Neuronal stem cell (in vitro differentiated cells): ENCODE results near the gene PRR16.
"Not testable (repeated sequence)": the region's sequence is repeated elsewhere in the genome, so short reads cannot be mapped to it uniquely, and the experiment has no call there.

Source experiments
- DNase-seq: peaks from one replicate; pipeline ENCODE4 v3.0.0-alpha.2; 2013; ENCODE audit warnings: low spot score
- H2AFZ ChIP-seq: one replicate; pipeline ENCODE4 v1.6.1; 2013; ENCODE audit warnings: mild to moderate bottlenecking, low read length, inconsistent platforms
- H2AK5ac ChIP-seq: 2 replicates; pipeline ENCODE4 v1.6.1; 2013; ENCODE audit warnings: low read depth, mild to moderate bottlenecking, inconsistent platforms, low read length, moderate library complexity, mixed read lengths
- H2BK120ac ChIP-seq: 2 replicates; pipeline ENCODE4 v1.6.1; 2013; ENCODE audit warnings: low read depth, mild to moderate bottlenecking, inconsistent platforms, low read length, moderate library complexity, mixed read lengths
- H2BK12ac ChIP-seq: one replicate; pipeline ENCODE4 v1.6.1; 2013; ENCODE audit warnings: low read length, inconsistent platforms
- H2BK15ac ChIP-seq: 2 replicates; pipeline ENCODE4 v1.6.1; 2013; ENCODE audit warnings: mild to moderate bottlenecking, low read length, inconsistent platforms, mixed read lengths
- H2BK5ac ChIP-seq: one replicate; pipeline ENCODE4 v1.6.1; 2013; ENCODE audit warnings: inconsistent platforms, mild to moderate bottlenecking, low read length, moderate library complexity
- H3K14ac ChIP-seq: one replicate; pipeline ENCODE4 v1.6.1; 2013; ENCODE audit warnings: low read length, inconsistent platforms
- H3K18ac ChIP-seq: 2 replicates; pipeline ENCODE4 v1.6.1; 2013; ENCODE audit warnings: low read length, inconsistent platforms
- H3K23ac ChIP-seq: 2 replicates; pipeline ENCODE4 v1.6.1; 2013; ENCODE audit warnings: low read depth, mild to moderate bottlenecking, mixed read lengths, low read length, inconsistent platforms; ENCODE audit not compliant: poor library complexity
- H3K27ac ChIP-seq: replicated peaks from 3 replicates; pipeline ENCODE4 v1.5.1; 2013; ENCODE audit warnings: low read length, inconsistent platforms
- H3K27me3 ChIP-seq, 3 experiments: 2 replicates each; pipeline ENCODE4 v1.6.1; 2013; ENCODE audit warnings: low read length in 3 of 3, mild to moderate bottlenecking in 2 of 3, inconsistent platforms in 1 of 3, low read depth in 1 of 3, mixed read lengths in 1 of 3, moderate library complexity in 1 of 3; ENCODE audit not compliant: control insufficient read depth in 3 of 3, insufficient read depth in 3 of 3
- H3K36me3 ChIP-seq, 2 donors: replicated peaks in 1 of 2; 2 replicates each; pipeline ENCODE4 v1.6.1; 2013; ENCODE audit warnings: low read length in 2 of 2; ENCODE audit not compliant: control insufficient read depth in 2 of 2, insufficient read depth in 2 of 2
- H3K4ac ChIP-seq: 2 replicates; pipeline ENCODE4 v1.6.1; 2013; ENCODE audit warnings: inconsistent platforms, mild to moderate bottlenecking, low read length, moderate library complexity
- H3K4me1 ChIP-seq, 2 donors: 1 replicate in 1 of 2; 2 replicates in 1 of 2; pipeline ENCODE4 v1.6.1; 2013; ENCODE audit warnings: low read length in 2 of 2, low read depth in 1 of 2; ENCODE audit not compliant: control insufficient read depth in 2 of 2, insufficient read depth in 1 of 2
- H3K4me2 ChIP-seq: one replicate; pipeline ENCODE4 v1.6.1; 2013; ENCODE audit warnings: mild to moderate bottlenecking, low read length, inconsistent platforms; ENCODE audit not compliant: insufficient read depth, poor library complexity, severe bottlenecking
- H3K4me3 ChIP-seq, 2 donors: 2 replicates each; pipeline ENCODE4 v1.5.1; 2013; ENCODE audit warnings: low read length in 2 of 2, mild to moderate bottlenecking in 2 of 2, inconsistent platforms in 1 of 2, moderate library complexity in 1 of 2
- H3K79me1 ChIP-seq: one replicate; pipeline ENCODE4 v1.6.1; 2013; ENCODE audit warnings: low read depth, mild to moderate bottlenecking, inconsistent platforms, low read length, moderate library complexity
- H3K9ac ChIP-seq: one replicate; pipeline ENCODE4 v1.6.1; 2013; ENCODE audit warnings: mild to moderate bottlenecking, low read depth, low read length, inconsistent platforms; ENCODE audit not compliant: poor library complexity
- H3K9me3 ChIP-seq, 2 donors: replicated peaks in 1 of 2; 2 replicates each; pipeline versions ENCODE3 to v1.6.1; 2013; ENCODE audit warnings: low read length in 2 of 2, mild to moderate bottlenecking in 2 of 2, inconsistent platforms in 1 of 2, low read depth in 1 of 2, mixed read lengths in 1 of 2, moderate library complexity in 1 of 2; ENCODE audit not compliant: control insufficient read depth in 2 of 2, insufficient read depth in 1 of 2
- H4K8ac ChIP-seq: one replicate; pipeline ENCODE4 v1.6.1; 2013; ENCODE audit warnings: low read depth, mild to moderate bottlenecking, inconsistent platforms, low read length, moderate library complexity
- H4K91ac ChIP-seq: one replicate; pipeline ENCODE4 v1.6.1; 2013; ENCODE audit warnings: low read length, low read depth, mild to moderate bottlenecking, inconsistent platforms; ENCODE audit not compliant: poor library complexity
- WGBS, 2 donors: extraction: QIAGEN DNeasy Blood & Tissue Kit; methylation state at CpG; one replicate each; pipeline ENCODE4 v1.1.7; 2013; ENCODE audit warnings: missing lambda C conversion rate in 2 of 2, mixed read lengths in 1 of 2; ENCODE audit not compliant: insufficient read length in 2 of 2, insufficient replicate concordance in 1 of 2; ENCODE audit errors: extremely low coverage in 2 of 2; 5-methylcytosine and 5-hydroxymethylcytosine counted together

Gene PRR16

DNA sequence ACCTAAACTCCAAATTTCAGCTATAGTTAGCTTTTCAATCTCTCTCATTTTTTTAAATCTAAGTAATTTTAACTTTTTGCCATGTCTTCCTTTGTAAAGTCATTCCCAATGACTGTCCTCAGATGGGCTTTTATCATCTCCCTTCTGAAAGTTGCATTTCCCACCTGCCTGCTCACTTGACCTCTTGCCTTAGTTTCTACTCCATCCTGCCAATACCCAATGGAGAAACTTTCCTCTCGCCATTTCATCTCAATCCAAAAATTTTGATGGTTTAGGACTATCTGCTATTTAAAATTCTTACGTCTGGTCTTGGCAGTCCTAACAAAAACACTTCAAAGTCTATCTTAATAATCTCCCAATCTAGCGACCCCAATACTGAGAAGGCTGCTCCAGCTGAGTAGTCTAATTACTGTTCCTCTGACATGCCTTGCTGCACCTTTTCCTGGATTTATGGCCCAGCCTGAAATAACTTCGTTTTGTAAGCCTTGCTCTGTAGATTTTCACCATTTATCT, 231.3 kb downstream of the PRR16 start:
- Histone ChIP-seq H3K23ac (no peak overlapping the region), H2BK15ac (no peak overlapping the region), H3K27ac (no peak overlapping the region), H3K9me3 (no peaks in the 10 kb centered on the region), H3K4me2 (no peak overlapping the region), H4K8ac (no peak overlapping the region), H3K18ac (no peak overlapping the region), H2BK5ac (no peak overlapping the region), H2BK120ac (no peak overlapping the region), H3K27me3 (no peaks in the 10 kb centered on the region), H3K36me3 (no peaks in the 10 kb centered on the region), H3K9ac (no peak overlapping the region), H3K79me1 (no peaks in the 10 kb centered on the region), H3K14ac (no peak overlapping the region), H3K4ac (no peak overlapping the region), H3K4me3 (no peak overlapping the region), H2AFZ (no peak overlapping the region), H2BK12ac (no peak overlapping the region), H4K91ac (no peak overlapping the region), H3K4me1 (no peaks in the 10 kb centered on the region), H2AK5ac (no peak overlapping the region)
- WGBS, 2 donors: no CpG with 5 or more reads among the region's 4 CpGs
- DNase-seq: no peak

DNA sequence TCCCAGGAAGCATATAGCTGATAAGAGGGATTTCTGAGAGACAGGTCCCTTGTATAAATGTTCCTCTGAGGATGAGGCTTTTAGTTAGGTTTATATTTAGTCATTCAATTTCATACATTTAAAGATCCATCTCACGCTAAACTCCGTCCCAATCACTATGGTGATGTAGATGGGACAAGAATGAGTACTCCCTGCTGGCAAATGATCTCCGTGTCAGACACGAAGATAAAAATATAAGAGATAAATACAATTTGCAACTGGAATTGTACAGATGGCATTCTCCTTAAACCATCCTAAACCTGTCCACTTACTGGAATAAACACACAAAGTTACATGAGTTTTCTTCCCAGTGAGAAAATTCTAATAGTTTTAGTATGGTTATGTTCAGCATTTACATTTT, 233.0 kb downstream of the PRR16 start:
- Histone ChIP-seq H2BK120ac (no peak overlapping the region), H3K9me3 (no peaks in the 10 kb centered on the region), H4K91ac (no peak overlapping the region), H3K9ac (no peak overlapping the region), H3K36me3 (no peaks in the 10 kb centered on the region), H3K79me1 (no peaks in the 10 kb centered on the region), H3K23ac (no peak overlapping the region), H2AFZ (no peak overlapping the region), H3K27me3 (peaks cover 0 to 2% (median 0%) of the 10 kb centered on the region in 3 experiments), H3K14ac (no peak overlapping the region), H4K8ac (no peak overlapping the region), H3K4me2 (no peak overlapping the region), H2AK5ac (no peak overlapping the region), H2BK12ac (no peak overlapping the region), H3K4me3 (no peak overlapping the region), H2BK15ac (no peak overlapping the region), H3K4me1 (no peaks in the 10 kb centered on the region), H2BK5ac (no peak overlapping the region), H3K4ac (no peak overlapping the region), H3K27ac (no peak overlapping the region), H3K18ac (no peak overlapping the region)
- DNase-seq: no peak
- WGBS, 2 donors: no CpG with 5 or more reads among the region's 4 CpGs

DNA sequence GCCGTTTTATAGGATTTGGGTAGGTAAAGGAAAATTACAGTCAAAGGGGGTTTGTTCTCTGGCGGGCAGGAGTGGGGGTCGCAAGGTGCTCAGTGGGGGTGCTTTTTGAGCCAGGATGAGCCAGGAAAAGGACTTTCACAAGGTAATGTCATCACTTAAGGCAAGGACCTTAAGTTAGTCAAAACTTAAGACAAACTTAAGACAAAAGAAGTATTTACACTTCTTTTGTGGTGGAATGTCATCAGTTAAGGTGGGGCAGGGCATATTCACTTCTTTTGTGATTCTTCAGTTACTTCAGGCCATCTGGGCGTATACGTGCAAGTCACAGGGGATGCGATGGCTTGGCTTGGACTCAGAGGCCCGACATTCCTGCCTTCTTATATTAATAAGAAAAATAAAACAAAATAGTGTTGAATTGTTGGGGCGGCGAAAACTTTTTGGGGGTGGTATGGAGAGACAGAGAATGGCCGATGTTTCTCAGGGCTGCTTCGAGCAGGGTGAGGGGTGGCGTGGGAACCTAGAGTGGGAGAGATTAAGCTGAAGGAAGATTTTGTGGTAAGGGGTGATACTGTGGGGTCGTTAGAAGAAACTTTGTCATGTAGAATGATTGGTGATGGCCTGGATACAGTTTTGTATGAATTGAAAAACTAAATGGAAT, 233.7 kb downstream of the PRR16 start:
- H3K4ac ChIP-seq, H3K27me3 ChIP-seq, H2BK15ac ChIP-seq, H4K91ac ChIP-seq, H2BK12ac ChIP-seq, H3K14ac ChIP-seq, H3K18ac ChIP-seq, H3K79me1 ChIP-seq, H3K9ac ChIP-seq, H3K36me3 ChIP-seq, DNase-seq, H2AK5ac ChIP-seq, H3K23ac ChIP-seq, H3K4me3 ChIP-seq, H3K4me1 ChIP-seq, H4K8ac ChIP-seq, H3K4me2 ChIP-seq, H3K9me3 ChIP-seq, H2BK120ac ChIP-seq, H2AFZ ChIP-seq, H3K27ac ChIP-seq, H2BK5ac ChIP-seq: not testable (repeated sequence)
- WGBS, 2 donors: no CpG with 5 or more reads among the region's 13 CpGs

DNA sequence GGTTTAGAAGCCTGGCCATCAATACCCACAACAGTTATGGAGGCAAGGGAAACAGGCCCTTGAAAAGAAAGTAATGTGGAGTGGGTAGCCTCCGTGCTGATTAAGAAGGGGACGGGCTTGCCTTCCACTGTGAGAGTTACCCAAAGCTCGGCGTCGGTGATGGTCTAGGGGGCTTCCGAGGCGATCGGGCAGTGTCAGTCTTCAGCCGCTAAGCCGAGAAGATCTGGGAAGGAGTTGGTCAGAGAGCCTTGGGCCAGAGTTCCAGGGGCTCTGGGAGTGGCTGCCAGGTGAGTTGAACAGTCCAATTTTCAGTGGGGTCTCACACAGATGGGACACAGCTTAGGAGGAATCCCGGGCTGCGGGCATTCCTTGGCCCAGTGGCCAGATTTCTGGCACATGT, 236.6 kb downstream of the PRR16 start:
- H2BK12ac ChIP-seq, H2BK5ac ChIP-seq, H3K79me1 ChIP-seq, H4K8ac ChIP-seq, H2AFZ ChIP-seq, H3K36me3 ChIP-seq, H3K18ac ChIP-seq, H3K4me2 ChIP-seq, H2BK15ac ChIP-seq, DNase-seq, H3K27ac ChIP-seq, H3K27me3 ChIP-seq, H3K4ac ChIP-seq, H3K4me1 ChIP-seq, H4K91ac ChIP-seq, H2AK5ac ChIP-seq, H3K23ac ChIP-seq, H3K14ac ChIP-seq, H3K9ac ChIP-seq, H3K4me3 ChIP-seq, H2BK120ac ChIP-seq, H3K9me3 ChIP-seq: not testable (repeated sequence)
- no CpG with 5 or more reads among the region's 12 CpGs for WGBS, 2 donors
